Kidney epithelial cell (primary cell): ENCODE measurements around the gene RHOC. TPM values are rescaled to one million over a fixed set of nuclear protein-coding genes. Genes with fewer than 3 reads are reported as not detected.
"Not testable (repeated sequence)": the region's sequence is repeated elsewhere in the genome, so short reads cannot be mapped to it uniquely, and the experiment has no call there.

Experiments used
- DNase-seq: peaks from one replicate; pipeline ENCODE4 v3.0.0-alpha.2; 2010; ENCODE audit warnings: low read depth
- H3K27me3 ChIP-seq: 2 replicates; pipeline ENCODE4 v1.6.0; 2011; ENCODE audit warnings: low read length; ENCODE audit not compliant: control insufficient read depth, insufficient read depth
- H3K36me3 ChIP-seq: 2 replicates; pipeline ENCODE4 v1.5.1; 2011; ENCODE audit warnings: low read length; ENCODE audit not compliant: control insufficient read depth, insufficient read depth
- H3K4me3 ChIP-seq: 2 replicates; pipeline ENCODE4 v1.5.1; 2011; ENCODE audit warnings: low read depth, mild to moderate bottlenecking, control low read depth, low read length
- total RNA-seq: library from RNA; depleted of rRNA; stranded (reverse); fragments of >200 nt; gene quantifications from 2 replicates; pipeline ENCODE4 v1.2.3, GENCODE V29; 2015
- TF ChIP-seq, protein P1 (sequence below): IDR thresholded peaks from 2 replicates; pipeline ENCODE4 v1.5.1; 2011; ENCODE audit warnings: mild to moderate bottlenecking, moderate library complexity, low read length, control low read depth, inconsistent platforms; ENCODE audit not compliant: insufficient read depth, poor library complexity, severe bottlenecking

The RHOC gene
- total RNA-seq, 1 donor from 2014 or later, result 639 TPM

DNA sequence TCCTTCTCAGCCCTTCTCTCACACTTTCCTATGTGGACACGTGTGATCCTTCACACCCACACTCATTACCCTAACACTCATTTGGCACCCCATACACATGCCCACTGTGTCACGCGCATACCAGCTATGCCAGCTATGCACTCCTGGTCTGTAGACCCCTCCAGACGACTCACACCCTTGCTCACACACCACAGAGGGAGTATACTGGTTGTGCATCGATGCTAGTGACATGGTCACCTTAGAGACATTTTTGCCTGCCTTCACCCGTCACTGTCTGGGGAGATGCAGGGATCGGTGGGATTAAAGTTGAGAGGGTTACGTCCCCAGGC lies 16.5 kb upstream of the RHOC start:
- H3K36me3 ChIP-seq, result no peaks in the 10 kb centered on the region
- no peak overlapping the region for H3K4me3 ChIP-seq
- no peak for DNase-seq
- H3K27me3 ChIP-seq, result no peaks in the 10 kb centered on the region
- TF ChIP-seq, protein P1, sequence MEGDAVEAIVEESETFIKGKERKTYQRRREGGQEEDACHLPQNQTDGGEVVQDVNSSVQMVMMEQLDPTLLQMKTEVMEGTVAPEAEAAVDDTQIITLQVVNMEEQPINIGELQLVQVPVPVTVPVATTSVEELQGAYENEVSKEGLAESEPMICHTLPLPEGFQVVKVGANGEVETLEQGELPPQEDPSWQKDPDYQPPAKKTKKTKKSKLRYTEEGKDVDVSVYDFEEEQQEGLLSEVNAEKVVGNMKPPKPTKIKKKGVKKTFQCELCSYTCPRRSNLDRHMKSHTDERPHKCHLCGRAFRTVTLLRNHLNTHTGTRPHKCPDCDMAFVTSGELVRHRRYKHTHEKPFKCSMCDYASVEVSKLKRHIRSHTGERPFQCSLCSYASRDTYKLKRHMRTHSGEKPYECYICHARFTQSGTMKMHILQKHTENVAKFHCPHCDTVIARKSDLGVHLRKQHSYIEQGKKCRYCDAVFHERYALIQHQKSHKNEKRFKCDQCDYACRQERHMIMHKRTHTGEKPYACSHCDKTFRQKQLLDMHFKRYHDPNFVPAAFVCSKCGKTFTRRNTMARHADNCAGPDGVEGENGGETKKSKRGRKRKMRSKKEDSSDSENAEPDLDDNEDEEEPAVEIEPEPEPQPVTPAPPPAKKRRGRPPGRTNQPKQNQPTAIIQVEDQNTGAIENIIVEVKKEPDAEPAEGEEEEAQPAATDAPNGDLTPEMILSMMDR, result no peak

GRCh38 chr1:112722601-112723510 lies 15.9 kb upstream of the RHOC start:
- DNase-seq, result no peak
- Histone ChIP-seq H3K27me3 (no peaks in the 10 kb centered on the region), H3K4me3 (no peak overlapping the region), H3K36me3 (no peaks in the 10 kb centered on the region)
- TF ChIP-seq, protein P1, result no peak

- no peaks in the 10 kb centered on the region for H3K36me3 ChIP-seq
- TF ChIP-seq, protein P1, result no peak
- H3K4me3 ChIP-seq, result no peak overlapping the region
- no peak for DNase-seq
- no peaks in the 10 kb centered on the region for H3K27me3 ChIP-seq
These were observed 15.1 kb upstream of the RHOC start for GRCh38 chr1:112721966-112722524.

DNA sequence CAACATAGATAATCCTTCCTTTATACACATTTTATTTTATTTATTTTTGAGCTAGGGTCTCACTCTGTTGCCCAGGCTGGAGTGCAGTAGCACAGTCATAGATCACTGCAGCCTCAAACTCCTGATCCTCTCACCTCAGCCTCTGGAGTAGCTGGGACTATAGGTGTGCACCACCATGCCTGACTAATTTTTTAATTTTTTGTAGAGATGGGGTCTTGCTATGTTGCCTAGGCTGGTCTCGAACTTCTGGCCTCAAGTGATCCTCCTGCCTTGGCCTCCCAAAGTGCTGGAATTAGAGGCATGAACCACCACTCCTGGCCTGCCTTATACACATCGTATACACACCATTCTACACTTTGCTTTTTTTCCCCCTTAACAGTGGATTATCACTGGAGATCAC lies 14.4 kb upstream of the RHOC start:
- H3K4me3 ChIP-seq, H3K36me3 ChIP-seq, DNase-seq, H3K27me3 ChIP-seq: not testable (repeated sequence)

- DNase-seq, result no peak
- TF ChIP-seq, protein P1, result no peak
- H3K27me3 ChIP-seq, result no peaks in the 10 kb centered on the region
- no peaks in the 10 kb centered on the region for H3K36me3 ChIP-seq
- H3K4me3 ChIP-seq, result no peak overlapping the region
These were observed 13.9 kb upstream of the RHOC start for GRCh38 chr1:112720800-112721199.

- TF ChIP-seq, protein P1, result no peak
These were observed 12.8 kb upstream of the RHOC start for GRCh38 chr1:112719706-112720105.

More at GRCh38 chr1:112719706-112720105, 12.8 kb upstream of the RHOC start:
- H3K4me3 ChIP-seq, result no peak overlapping the region
- H3K27me3 ChIP-seq, result no peaks in the 10 kb centered on the region
- H3K36me3 ChIP-seq, result no peaks in the 10 kb centered on the region
- DNase-seq, result no peak
